Breast epithelium (tissue), 4 donors: ENCODE results near the gene CHN1. TPM values are rescaled to one million over a fixed set of nuclear protein-coding genes. Genes with fewer than 3 reads are reported as not detected.

Source experiments
- DNase-seq, 2 donors: peaks; one replicate each; pipeline ENCODE4 v3.0.0-alpha.2; 2019; ENCODE audit warnings: low spot score in 2 of 2
- H3K27ac ChIP-seq, 2 donors: fragments of 200-600 bp; sonication (generic) in 1 of 2; one replicate each; pipeline ENCODE4 v1.5.1; 2016 to 2019; ENCODE audit warnings: mild to moderate bottlenecking in 1 of 2
- H3K27me3 ChIP-seq, 2 donors: fragments of 200-600 bp; sonication (generic) in 1 of 2; one replicate each; pipeline versions ENCODE4 v1.5.1 to v1.6.0; 2017 to 2019; ENCODE audit warnings: control low read depth in 1 of 2, mild to moderate bottlenecking in 1 of 2
- H3K36me3 ChIP-seq: fragments of 200-600 bp; one replicate; pipeline ENCODE4 v1.5.1; 2019
- H3K4me1 ChIP-seq, 2 donors: fragments of 200-600 bp; sonication (generic); one replicate each; pipeline ENCODE4 v1.5.1; 2016 to 2019; ENCODE audit warnings: control low read depth in 1 of 2
- H3K4me3 ChIP-seq, 3 donors: fragments of 200-600 bp; sonication (generic); 1 replicate in 2 of 3; 2 replicates in 1 of 3; pipeline ENCODE4 v1.5.1; 2016 to 2019; ENCODE audit warnings: mild to moderate bottlenecking in 3 of 3, moderate library complexity in 2 of 3
- H3K9me3 ChIP-seq, 2 donors: fragments of 200-600 bp; sonication (generic) in 1 of 2; one replicate each; pipeline ENCODE4 v1.5.1; 2016 to 2019; ENCODE audit warnings: control low read depth in 1 of 2
- POLR2A ChIP-seq: fragments of 450-650 bp; IDR thresholded peaks from one replicate; pipeline ENCODE4 v1.6.1; 2016; ENCODE audit warnings: antibody characterized with exemption, mild to moderate bottlenecking, moderate library complexity
- POLR2AphosphoS5 ChIP-seq, 3 donors: sonication (generic); formaldehyde crosslinking; IDR thresholded peaks; one replicate each; pipeline ENCODE4 v1.6.1; 2017; ENCODE audit warnings: antibody characterized with exemption in 3 of 3
- intact Hi-C: fragments of 100-400 bp; cut with DNase I; formaldehyde crosslinking; loops from one replicate; pipeline ENCODE4 v1.15.1; 2023; ENCODE audit warnings: low total_unique reads
- total RNA-seq, 3 donors: library from RNA; depleted of rRNA; stranded (reverse); fragments of >200 nt; gene quantifications; one replicate each; pipeline ENCODE4 v1.1.0, GENCODE V29; 2016
- TF ChIP-seq, protein P1 (sequence below), 3 donors: fragments of 450-650 bp; IDR thresholded peaks; one replicate each; pipeline ENCODE4 v1.5.1; 2016 to 2017; ENCODE audit warnings: antibody characterized with exemption in 3 of 3, mild to moderate bottlenecking in 3 of 3, moderate library complexity in 3 of 3

CHN1 gene
- total RNA-seq, 3 donors from 2014 or later, result 9.8 to 14.7 (median 13.4) TPM

DNA sequence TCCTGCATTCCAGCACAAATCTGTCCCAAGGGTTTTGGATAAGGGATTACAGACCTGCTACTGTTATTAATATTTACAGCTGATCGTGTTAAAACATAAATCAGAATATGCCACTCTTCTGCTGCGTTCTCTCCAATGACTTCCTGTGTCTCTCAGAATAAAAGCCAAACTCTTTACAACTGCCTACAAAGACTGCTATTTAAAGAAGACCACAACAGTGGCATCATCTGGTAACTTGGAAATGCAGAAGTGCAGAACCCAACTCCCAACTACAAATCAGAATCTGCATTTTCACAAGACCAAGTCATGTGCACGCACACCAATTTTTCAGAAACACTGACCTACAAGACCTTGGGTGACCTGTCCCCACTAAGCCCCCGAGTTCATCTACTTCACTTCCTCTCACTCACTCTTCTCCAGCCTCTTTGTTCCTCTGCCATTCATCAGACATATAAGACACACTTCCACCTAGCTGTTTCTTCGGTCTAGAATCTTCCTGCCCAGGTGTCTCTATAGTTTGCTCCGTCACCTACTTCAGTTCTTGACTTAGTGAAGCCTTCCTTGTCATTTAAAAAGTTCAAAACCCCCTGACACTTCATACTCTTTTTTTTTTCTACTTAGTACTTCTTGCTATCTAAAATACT is 36.0 kb downstream of the CHN1 start:
- H3K27me3 ChIP-seq, result no peaks in the 10 kb centered on the region
- H3K27ac ChIP-seq, result no peak overlapping the region
- H3K36me3 ChIP-seq, result no peaks in the 10 kb centered on the region
- H3K4me1 ChIP-seq, result no peaks in the 10 kb centered on the region
- H3K4me3 ChIP-seq, result no peak overlapping the region
- TF ChIP-seq POLR2A (no peak), POLR2AphosphoS5 (IDR thresholded peaks at IDR 0.05) (no peak)
- TF ChIP-seq, protein P1, sequence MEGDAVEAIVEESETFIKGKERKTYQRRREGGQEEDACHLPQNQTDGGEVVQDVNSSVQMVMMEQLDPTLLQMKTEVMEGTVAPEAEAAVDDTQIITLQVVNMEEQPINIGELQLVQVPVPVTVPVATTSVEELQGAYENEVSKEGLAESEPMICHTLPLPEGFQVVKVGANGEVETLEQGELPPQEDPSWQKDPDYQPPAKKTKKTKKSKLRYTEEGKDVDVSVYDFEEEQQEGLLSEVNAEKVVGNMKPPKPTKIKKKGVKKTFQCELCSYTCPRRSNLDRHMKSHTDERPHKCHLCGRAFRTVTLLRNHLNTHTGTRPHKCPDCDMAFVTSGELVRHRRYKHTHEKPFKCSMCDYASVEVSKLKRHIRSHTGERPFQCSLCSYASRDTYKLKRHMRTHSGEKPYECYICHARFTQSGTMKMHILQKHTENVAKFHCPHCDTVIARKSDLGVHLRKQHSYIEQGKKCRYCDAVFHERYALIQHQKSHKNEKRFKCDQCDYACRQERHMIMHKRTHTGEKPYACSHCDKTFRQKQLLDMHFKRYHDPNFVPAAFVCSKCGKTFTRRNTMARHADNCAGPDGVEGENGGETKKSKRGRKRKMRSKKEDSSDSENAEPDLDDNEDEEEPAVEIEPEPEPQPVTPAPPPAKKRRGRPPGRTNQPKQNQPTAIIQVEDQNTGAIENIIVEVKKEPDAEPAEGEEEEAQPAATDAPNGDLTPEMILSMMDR (IDR thresholded peaks at IDR 0.05), result no peak
- DNase-seq, result no peak
- intact Hi-C loops, result no loop called here
- no peaks in the 10 kb centered on the region for H3K9me3 ChIP-seq

DNA sequence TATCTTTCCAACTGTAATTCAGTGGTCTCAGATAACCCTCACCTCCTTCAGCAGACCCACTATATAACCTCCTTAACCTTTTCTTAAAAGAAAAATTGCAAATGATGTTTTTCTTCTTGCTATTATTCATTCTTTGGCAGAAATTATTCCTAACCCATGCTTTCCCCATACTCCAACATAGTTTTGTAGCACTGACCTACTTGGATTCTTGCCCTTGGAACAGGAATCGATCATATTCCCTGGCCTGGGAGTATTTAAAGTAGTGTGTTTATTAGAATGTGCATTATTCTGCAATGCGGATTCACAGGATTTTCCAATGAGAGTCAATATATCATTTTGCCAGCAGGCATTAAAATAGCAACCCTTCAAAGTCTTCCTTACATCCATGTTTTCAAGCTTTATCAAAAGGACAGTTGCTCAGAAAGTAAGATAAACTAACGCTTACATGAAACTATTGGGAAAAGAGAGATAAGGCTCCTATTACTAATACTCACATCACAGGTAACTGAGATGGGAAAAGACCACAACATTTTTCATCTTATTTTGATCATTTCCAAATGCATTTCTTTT is 37.4 kb downstream of the CHN1 start:
- Histone ChIP-seq H3K4me3 (no peak overlapping the region), H3K27me3 (no peaks in the 10 kb centered on the region), H3K4me1 (no peaks in the 10 kb centered on the region), H3K9me3 (no peaks in the 10 kb centered on the region), H3K36me3 (no peaks in the 10 kb centered on the region), H3K27ac (peak overlapping the region in 1 of 2 donors; percentile 2)
- no peak for TF ChIP-seq POLR2A
- TF ChIP-seq, protein P1 (IDR thresholded peaks at IDR 0.05), result no peak
- TF ChIP-seq POLR2AphosphoS5 (IDR thresholded peaks at IDR 0.05), result no peak
- DNase-seq, result no peak
- intact Hi-C loops, result no loop called here

DNA sequence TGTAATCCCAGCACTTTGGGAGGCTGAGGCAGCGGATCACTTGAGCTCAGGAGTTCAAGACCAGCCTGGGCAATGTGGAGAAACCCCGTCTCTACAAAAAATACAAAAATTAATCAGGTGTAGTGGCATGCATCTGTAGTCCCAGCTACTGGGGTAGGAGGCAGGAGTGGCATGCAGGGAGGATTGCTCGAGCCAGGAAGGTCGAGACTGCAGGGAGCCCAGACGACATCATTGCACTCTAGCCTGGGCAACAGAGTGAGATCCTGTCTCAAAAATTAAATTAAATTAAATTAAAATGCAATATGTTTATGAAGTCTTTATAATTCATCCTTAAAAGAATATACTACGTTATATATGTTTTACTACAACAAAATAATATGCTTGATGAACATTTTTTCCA is 38.1 kb downstream of the CHN1 start:
- H3K9me3 ChIP-seq, result no peaks in the 10 kb centered on the region
- H3K4me3 ChIP-seq, result no peak overlapping the region
- no peaks in the 10 kb centered on the region for H3K4me1 ChIP-seq
- H3K27me3 ChIP-seq, result no peaks in the 10 kb centered on the region
- no peak for DNase-seq
- H3K27ac ChIP-seq, result peak overlapping the region in 1 of 2 donors; percentile 72
- TF ChIP-seq POLR2AphosphoS5 (IDR thresholded peaks at IDR 0.05) (no peak), POLR2A (no peak)
- TF ChIP-seq, protein P1 (IDR thresholded peaks at IDR 0.05), result no peak
- no peaks in the 10 kb centered on the region for H3K36me3 ChIP-seq
- intact Hi-C loops, result no loop called here

DNA sequence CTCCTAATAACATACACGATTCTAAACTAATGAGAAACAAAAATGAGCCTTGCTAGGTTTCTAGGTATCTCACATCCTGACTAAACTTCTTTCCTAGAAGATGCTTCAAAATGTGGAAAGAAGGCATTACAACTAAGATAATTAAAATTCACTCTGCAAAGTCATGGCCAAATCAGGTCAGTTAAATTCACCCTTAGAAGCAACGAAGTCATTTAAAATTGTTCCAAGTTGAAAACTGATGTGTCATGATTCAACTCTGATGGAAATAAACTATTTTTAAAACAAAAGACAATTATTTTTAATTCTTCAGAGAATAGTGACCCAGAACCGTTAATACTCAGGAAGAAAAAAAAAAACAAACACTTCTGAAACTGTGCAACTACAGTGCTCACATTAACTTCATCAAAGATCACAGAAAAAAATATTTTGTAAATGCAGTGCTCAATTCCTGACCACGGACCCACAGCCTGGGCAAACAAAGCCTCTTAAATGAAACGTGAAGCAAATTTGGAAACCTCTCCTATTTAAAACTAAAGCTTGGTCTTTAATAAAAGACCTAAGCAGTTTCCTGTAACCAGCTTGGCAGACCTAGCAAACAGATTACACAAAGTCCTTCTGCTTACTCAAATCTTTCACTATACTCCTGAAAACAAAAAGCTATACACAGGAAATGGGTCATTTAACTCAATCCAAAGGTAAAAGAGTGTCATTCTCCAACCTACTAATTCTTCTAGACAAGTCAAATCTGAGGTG is 39.0 kb downstream of the CHN1 start:
- Histone ChIP-seq H3K4me1 (no peaks in the 10 kb centered on the region), H3K4me3 (no peak overlapping the region), H3K36me3 (no peaks in the 10 kb centered on the region), H3K9me3 (no peaks in the 10 kb centered on the region), H3K27ac (peak overlapping the region; percentile 49 to 72), H3K27me3 (no peaks in the 10 kb centered on the region)
- DNase-seq, result no peak
- TF ChIP-seq POLR2A, result no peak
- no peak for TF ChIP-seq POLR2AphosphoS5 (IDR thresholded peaks at IDR 0.05)
- TF ChIP-seq, protein P1 (IDR thresholded peaks at IDR 0.05), result no peak
- intact Hi-C loops, result no loop called here

DNA sequence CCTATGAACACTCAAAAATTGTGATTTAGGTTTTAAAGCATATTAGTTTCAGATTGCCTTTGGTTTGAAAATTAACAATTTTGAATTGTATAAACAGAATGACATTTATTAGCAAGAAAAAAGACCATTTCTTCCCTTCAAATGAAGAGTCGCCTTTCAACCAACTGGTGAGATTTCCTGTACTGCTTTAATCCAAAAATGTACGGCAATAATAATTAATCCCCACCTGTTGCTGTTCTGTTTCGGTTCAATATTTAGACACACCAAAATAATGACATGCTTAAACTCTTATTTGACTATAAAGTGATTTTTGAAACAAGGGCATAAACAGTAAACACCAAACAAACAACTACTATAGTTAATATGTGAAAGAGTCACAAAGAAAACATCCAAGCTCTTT is 39.6 kb downstream of the CHN1 start:
- H3K4me3 ChIP-seq, result no peak overlapping the region
- no peaks in the 10 kb centered on the region for H3K27me3 ChIP-seq
- no peak overlapping the region for H3K27ac ChIP-seq
- no peak for DNase-seq
- TF ChIP-seq POLR2A, result no peak
- TF ChIP-seq, protein P1 (IDR thresholded peaks at IDR 0.05), result no peak
- no peak for TF ChIP-seq POLR2AphosphoS5 (IDR thresholded peaks at IDR 0.05)
- H3K9me3 ChIP-seq, result no peaks in the 10 kb centered on the region
- no peaks in the 10 kb centered on the region for H3K4me1 ChIP-seq
- intact Hi-C loops, result no loop called here
- H3K36me3 ChIP-seq, result no peaks in the 10 kb centered on the region
